ENCODE results near the gene THTPA.

- no peak for TF ChIP-seq POLR2A (IDR thresholded peaks at IDR 0.05; ENCODE audit: low read length)
- TF ChIP-seq GATA1 (IDR thresholded peaks at IDR 0.05; ENCODE audit: low read depth, low read length), result no peak
These were observed 5.2 kb downstream of the THTPA start for GRCh38 chr14:23561259-23561658.

All from erythroblast (primary cell).